ENCODE data around the gene AHCYL2.
"Not testable (repeated sequence)": the region's sequence is repeated elsewhere in the genome, so short reads cannot be mapped to it uniquely, and the experiment has no call there.

AHCYL2 gene

GRCh38 chr7:129209067-129209926 lies 15.5 kb upstream of the AHCYL2 start:
- no peak for DNase-seq

GRCh38 chr7:129210256-129210988 lies 14.4 kb upstream of the AHCYL2 start:
- DNase-seq: peak; percentile 29 to 64

DNA sequence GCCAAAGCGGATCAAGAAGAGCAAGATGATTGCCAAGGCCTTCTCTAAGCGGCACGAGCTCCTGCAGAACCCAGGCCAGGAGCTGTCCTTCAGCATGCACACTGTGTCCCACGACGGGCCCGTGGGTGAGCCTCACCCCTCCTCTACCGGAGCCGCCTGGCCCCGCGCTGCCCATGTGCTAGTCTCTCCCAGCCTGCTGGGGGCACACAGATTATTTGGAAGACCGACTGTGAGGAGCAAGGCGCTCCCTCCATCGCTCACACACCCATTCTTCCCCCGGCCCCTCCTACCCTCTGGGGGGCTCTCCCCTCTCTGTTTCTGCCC lies 13.9 kb upstream of the AHCYL2 start:
- no peak for DNase-seq

DNA sequence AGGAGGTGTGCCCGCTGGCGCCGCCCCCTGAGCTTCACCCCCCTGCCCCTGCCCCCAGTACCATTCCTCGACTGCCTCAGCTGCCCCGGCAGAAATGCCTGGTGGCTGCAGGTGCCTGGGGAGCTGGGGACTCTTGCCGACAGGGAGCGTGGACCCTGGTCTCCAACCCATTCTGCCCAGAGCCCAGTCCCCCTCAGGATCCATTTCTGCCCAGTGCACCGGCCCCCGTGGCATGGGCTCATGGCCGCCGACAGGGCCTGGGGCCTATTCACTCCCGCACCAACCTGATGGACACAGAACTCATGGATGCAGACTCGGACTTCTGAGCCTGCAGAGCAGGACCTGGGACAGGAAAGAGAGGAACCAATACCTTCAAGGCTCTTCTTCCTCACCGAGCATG lies 12.7 kb upstream of the AHCYL2 start:
- no peak for DNase-seq

DNA sequence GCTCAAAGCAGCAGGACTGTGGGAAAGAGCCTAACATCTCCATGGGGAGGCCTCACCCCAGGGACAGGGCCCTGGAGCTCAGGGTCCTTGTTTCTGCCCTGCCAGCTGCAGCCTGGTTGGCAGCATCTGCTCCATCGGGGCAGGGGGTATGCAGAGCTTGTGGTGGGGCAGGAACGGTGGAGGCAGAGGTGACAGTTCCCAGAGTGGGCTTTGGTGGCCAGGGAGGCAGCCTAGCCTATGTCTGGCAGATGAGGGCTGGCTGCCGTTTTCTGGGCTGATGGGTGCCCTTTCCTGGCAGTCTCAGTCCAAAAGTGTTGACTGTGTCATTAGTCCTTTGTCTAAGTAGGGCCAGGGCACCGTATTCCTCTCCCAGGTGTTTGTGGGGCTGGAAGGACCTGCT lies 12.2 kb upstream of the AHCYL2 start:
- DNase-seq: no peak

- peak; percentile 29 to 32 for DNase-seq
Observed at GRCh38 chr7:129213828-129214227, 11.0 kb upstream of the AHCYL2 start.

DNA sequence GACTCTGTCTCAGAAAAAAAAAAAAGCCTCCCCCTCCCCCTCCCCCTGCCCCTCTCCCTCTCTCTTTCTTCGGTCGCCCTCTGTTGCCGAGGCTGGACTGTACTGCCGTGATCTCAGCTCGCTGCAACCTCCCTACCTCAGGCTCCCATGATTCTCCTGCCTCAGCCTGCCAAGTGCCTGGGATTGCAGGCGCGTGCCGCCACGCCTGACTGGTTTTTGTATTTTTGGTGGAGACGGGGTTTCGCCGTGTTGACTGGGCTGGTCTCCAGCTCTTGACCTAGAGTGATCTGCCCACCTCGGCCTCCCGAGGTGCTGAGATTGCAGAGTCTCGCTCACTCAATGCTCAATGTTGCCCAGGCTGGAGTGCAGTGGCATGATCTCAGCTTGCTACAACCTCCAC lies 9.1 kb upstream of the AHCYL2 start:
- not testable (repeated sequence) for DNase-seq

DNA sequence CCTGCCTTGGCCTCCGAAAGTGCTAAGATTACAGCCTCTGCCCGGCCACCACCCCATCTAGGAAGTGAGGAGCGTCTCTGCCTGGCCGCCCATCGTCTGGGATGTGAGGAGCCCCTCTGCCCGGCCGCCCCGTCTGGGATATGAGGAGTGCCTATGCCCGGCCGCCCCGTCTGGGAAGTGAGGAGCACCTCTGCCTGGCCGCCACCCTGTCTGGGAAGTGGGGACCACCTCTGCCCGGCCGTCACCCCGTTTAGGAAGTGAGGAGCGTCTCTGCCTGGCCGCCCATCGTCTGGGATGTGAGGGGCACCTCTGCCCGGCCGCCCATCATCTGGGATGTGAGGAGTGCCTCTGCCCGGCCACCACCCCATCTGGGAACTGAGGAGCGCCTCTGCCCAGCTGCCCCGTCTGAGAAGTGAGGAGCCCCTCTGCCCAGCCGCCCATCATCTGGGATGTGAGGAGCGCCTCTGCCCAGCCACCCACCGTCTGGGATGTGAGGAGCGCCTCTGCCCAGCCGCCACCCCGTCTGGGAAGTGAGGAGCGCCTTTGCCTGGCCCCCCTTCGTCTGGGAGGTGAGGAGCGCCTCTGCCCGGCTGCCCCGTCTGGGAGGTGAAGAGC lies 8.6 kb upstream of the AHCYL2 start:
- not testable (repeated sequence) for DNase-seq

DNA sequence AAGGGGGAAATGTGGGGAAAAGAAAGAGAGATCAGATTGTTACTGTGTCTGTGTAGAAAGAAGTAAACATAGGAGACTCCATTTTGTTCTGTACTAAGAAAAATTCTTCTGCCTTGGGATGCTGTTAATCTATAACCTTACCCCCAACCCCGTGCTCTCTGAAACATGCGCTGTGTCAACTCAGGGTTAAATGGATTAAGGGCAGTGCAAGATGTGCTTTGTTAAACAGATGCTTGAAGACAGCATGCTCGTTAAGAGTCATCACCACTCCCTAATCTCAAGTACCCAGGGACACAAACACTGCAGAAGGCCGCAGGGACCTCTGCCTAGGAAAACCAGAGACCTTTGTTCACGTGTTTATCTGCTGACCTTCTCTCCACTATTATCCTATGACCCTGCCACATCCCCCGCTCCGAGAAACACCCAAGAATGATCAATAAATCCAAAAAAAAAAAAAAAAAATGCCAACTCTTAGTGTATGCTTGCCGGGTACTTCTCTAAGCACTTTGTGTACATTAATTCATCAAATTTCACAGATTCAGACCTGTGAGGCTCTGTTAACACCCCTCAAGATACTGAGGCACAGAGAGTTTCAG lies 7.9 kb upstream of the AHCYL2 start:
- DNase-seq: not testable (repeated sequence)

- peak; percentile 82 to 86 for DNase-seq
Observed at GRCh38 chr7:129218514-129219062, 6.2 kb upstream of the AHCYL2 start.

DNA sequence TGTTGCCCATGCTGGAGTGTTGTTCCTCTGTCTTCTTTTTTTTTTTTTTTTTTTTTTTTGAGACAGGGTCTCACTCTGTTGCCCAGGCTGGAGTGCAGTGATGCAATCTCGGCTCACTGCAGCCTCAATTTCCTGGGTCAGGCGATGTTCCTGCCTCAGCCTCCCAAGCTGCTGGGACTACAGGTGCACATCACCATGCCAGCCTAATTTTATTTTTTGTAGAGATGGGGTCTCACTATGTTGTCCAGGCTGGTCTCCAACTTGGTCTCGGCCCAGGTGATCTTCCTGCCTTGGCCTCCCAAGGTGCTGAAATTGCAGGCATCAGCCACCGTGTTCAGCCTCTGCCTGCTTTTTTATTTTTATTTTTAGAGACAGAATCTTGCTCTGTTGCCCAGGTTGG lies 5.7 kb upstream of the AHCYL2 start:
- not testable (repeated sequence) for DNase-seq

- no peak for DNase-seq
Observed at GRCh38 chr7:129222064-129222463, 2.8 kb upstream of the AHCYL2 start.

DNA sequence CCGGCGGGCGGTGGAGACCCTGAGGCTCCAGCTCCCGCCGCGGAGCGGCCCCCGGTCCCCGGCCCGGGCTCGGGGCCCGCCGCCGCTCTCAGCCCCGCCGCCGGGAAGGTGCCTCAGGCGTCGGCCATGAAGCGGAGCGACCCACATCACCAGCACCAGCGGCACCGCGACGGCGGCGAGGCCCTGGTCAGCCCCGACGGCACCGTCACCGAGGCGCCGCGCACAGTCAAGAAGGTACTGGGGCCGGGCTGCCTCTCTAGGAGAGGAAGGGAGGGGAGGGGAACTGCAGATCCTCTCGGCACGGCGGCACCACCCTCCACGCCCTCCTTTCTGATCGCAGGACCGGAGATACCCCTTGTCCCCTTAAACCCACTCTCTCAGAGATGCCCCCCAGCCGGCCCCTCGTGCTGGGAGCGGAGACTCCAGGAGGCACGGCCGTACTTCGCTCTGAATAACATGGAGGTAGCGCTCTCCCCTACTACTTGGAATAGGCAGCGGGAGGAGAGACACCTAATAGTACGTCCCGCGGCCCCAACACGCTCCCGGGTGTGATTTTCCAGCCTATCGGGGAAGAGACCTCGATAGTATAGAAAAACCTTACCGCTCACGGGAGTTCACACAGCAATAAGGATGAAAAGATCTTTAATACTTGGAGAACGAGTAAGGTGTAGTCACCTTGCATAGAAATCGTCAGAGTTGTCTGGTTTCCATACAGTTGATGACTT lies 538 bp downstream of the AHCYL2 start:
- DNase-seq: peak; percentile 38 to 56

- DNase-seq: peak in 1 of 2 experiments; percentile 46
Observed at GRCh38 chr7:129225931-129226572, 1.2 kb downstream of the AHCYL2 start.

GRCh38 chr7:129227646-129228578 lies 3.1 kb downstream of the AHCYL2 start:
- no peak for DNase-seq

DNA sequence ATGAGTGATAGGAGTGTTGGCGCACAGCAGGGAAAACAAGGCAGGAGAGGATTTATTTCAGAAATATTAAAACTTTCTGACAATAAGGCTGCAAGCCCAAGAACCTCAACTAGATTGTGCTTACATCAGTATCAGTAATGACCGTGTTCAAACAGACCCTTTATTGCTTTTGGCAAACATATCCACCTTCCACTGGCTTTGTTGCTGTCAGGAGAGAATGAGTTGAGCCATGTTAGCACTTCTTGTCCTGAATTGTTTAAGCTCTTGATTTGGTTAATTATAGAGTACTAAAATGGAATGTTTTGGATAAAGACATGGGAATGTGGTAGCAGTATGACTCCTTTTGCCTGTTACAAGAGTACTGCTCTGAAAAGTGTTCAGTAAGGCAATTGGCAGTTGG lies 3.8 kb downstream of the AHCYL2 start:
- DNase-seq: no peak

DNA sequence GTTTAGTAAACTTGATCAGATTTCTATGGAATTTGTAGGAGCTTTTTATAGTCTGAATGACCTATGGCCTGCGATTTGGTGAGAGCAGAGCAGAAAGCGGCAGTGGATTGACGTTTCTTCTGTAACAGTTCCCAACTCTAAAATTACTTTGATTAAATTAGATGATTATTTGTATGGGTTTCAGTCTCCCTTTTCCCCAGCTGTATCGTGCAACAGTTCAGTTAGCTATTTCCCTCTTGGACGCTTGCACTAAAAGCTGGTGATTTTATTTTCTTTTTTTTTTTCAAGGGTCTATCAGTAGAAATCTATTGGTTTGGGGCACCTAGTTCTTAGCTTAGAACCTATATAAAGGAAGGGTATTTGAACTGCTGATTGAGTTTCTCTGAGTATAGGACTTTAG lies 6.8 kb downstream of the AHCYL2 start:
- DNase-seq: no peak

- no peak for DNase-seq
Observed at GRCh38 chr7:129238546-129238945, 13.7 kb downstream of the AHCYL2 start.

- no peak for DNase-seq
Observed at GRCh38 chr7:129240119-129240820, 15.4 kb downstream of the AHCYL2 start.

DNA sequence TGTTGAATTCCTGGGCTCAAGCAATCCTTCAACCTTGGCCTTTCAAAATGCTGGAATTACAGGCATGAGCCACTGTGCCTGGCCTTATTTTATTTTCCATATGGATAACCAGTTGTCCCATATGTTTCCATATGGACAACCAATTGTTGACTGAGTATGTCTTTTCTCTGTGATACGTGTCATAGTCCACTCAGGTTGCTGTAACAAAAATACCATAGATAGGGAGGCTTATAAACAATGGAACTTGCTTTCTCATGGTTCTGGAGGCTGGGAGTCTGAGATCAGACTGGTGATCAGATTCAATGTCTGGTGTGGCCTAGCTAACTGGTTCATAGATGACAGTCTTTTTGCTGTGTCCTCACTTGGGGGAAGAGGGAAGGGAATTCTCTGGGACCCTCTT lies 19.4 kb downstream of the AHCYL2 start:
- no peak for DNase-seq

Measured in SHP77 (cell line).